Measurements from ENCODE around the gene TAF11L3.
"Not testable (repeated sequence)": the region's sequence is repeated elsewhere in the genome, so short reads cannot be mapped to it uniquely, and the experiment has no call there.

TAF11L3 gene

DNA sequence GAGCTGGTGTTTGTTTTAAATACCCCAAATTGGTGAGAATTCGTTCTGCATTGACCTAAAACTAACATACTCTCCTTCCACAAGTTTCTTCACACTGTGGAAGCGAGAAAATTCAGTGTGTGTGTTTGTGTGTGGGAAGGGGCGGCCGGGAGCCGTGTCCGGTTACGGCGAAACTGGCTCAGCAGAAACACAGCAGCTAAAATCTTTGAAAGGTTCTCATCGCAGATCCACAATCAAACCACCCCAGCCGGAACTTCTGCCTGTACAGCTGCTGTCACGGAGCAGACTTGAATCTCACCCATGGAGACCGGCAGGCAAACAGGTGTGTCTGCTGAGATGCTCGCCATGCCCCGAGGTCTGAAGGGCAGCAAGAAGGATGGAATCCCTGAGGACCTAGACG, at the start of gene TAF11L3:
Gene TAF11L3 (plus strand): TSS at position 301 of the 400 bp plus-strand sequence.
- DNase-seq, result not testable (repeated sequence)

DNA sequence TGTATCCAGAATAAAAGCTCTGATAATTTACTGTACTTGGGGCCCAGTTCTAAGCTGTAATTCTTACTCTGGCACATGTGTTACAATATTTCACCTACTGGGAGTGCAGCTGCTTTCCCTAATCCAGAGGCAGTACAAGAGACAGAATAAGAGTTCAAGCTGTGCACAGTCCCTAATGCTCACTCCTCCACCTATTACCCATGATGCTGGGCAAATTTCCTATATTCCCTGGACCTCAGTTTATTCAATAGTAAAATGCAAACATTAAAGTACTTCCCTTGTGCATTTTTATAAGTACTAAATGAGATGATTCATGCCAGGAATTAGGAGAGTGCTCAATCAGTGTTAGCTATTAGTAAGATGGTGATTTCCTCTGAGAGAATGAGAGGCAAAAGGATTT, 48.1 kb upstream of the TAF11L3 start:
- DNase-seq, result no peak

GRCh38 chr5:17475064-17475463, 43.1 kb upstream of the TAF11L3 start:
- DNase-seq, result not testable (repeated sequence)

GRCh38 chr5:17477043-17477442, 41.1 kb upstream of the TAF11L3 start:
- DNase-seq, result no peak

DNA sequence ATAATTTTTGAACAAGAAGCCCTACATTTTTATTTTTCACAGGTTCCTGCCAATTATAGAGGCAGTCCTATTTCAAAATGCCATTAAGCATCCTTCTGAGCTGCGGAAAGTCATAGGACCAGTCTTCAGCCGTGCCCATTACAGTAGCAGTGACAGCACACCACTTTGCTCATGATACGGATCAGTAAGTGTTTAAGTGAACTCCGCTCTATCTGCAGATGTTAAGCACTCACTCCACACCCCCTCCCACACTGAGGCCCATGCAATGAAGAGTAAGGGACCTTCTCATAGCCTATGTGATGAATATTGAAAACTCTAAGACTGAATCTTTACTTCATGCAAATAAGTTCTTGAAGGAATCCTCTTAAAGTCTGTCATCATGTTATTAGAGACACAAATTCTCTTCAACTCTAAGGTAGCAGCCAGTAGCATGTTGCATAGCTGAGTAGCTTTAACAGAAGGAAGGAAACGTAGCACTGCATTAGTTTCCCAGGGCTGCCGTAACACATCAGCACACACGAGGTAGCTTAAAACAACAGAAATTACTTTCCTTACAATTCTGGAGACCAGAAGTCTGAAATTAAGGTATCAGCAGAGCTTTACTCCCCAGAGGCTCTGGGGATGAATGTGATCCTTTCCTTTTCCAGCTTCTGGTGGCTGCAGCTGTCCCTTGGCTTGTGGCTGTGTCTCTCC, 40.4 kb upstream of the TAF11L3 start:
- no peak for DNase-seq

DNA sequence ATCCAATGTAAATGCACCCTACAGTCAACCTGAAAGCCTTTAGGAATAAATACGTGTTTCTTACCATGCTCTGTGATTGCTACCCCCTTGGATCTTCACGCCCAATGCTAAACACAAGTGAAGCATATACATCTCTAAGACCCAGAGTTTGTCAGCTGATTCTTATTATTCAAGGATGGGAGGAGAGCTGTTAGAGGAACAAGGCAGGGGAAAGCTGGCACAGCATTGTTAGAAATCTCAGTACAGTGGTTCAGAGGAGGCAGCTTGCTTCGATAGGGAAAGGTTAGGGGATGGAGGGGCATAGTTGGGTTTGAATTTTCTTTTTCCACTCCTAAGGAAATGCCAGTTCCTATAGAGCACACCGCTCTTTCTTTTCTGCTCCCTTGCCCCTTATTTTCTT, 36.8 kb upstream of the TAF11L3 start:
- no peak for DNase-seq

GRCh38 chr5:17482790-17483189, 35.4 kb upstream of the TAF11L3 start:
- DNase-seq, result no peak

DNA sequence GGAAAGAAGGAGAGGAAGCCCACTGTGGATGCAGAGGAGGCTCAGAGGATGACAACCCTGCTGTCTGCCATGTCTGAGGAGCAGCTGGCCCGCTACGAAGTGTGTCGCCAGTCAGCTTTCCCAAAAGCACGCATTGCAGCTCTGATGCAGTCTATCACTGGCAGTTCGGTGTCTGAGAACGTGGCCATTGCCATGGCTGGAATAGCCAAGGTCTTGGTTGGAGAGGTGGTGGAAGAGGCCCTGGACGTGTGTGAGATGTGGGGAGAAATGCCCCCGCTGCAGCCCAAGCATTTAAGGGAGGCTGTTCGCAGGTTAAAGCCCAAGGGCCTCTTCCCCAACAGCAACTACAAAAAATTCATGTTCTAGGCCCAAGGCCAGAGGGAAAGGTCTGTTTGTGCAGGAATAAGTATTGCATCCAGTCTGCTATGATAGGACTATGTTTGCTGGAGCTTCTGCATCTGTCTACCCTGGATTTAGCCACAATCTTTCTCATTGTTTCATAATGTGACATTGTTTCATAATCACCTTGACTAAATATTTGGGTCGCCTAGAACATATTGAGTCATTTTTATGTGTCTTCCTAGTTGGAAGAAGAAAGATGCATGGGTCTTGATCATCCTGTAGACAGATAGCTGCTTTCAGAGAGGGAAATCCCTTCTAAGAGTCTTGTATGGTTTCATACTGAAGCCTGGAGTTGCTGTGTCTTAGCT, 31.5 kb upstream of the TAF11L3 start:
- not testable (repeated sequence) for DNase-seq

DNA sequence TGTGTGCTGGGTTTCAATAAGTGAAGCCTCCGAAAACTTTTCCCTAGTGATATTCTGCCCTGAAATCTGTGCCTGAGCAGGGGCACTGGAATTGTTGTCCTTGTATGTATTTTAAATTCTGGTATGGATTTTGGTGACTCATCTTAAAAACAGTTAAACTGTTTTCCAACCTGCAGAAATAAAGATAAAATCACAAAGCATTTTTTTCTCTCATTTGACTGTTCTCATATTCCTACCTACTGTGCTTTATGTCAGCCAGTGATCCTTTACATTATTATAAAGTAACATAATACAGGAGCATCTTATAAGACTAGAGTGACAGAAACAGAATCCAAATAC, 31.0 kb upstream of the TAF11L3 start:
- no peak for DNase-seq

GRCh38 chr5:17491257-17491656, 26.9 kb upstream of the TAF11L3 start:
- DNase-seq, result not testable (repeated sequence)

DNA sequence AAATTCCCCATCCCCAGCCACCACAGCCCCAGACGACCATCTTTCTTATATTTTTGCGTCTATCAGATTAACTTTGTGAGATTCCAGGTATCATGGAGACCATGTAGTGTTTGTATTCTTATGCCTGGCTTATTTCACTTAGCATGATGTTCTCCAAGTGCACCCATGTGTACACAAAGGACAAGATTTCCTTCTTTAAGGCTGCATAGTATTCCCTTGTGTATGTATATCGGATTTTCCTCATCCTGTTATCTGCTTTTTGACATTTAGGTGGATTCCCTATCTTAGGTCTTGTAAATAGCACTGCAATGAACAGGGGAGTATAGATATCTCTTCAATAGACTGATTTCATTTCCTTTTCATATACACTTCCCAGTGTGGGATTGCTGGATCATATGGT, 25.4 kb upstream of the TAF11L3 start:
- DNase-seq, result no peak

DNA sequence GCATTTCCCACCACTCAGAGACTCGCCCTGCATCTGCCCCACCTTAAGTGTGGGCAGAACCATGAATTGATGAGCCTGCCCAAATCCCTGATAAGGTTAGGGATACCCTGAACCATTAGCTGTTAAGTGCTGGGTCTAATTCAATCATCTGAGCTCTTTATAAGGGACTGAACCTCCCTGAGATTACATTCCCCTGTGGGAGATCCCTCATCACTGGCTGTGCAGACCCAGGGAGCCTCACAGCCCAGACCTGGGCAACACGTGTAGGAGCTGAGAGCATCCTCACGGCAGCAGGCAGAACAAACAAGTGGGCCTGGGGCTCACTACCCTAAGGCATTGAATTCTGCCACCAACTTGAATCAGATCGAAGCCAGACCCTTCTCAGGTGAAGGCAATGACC, 20.7 kb upstream of the TAF11L3 start:
- no peak for DNase-seq

- DNase-seq, result not testable (repeated sequence)
Observed at GRCh38 chr5:17497931-17498330, 20.2 kb upstream of the TAF11L3 start, which contains the start of gene TAF11L2. Gene TAF11L2 (plus strand): TSS chr5:17498231.

- DNase-seq, result no peak
Observed at GRCh38 chr5:17511775-17512325, 6.3 kb upstream of the TAF11L3 start.

GRCh38 chr5:17517526-17517925, 641 bp upstream of the TAF11L3 start:
- not testable (repeated sequence) for DNase-seq

DNA sequence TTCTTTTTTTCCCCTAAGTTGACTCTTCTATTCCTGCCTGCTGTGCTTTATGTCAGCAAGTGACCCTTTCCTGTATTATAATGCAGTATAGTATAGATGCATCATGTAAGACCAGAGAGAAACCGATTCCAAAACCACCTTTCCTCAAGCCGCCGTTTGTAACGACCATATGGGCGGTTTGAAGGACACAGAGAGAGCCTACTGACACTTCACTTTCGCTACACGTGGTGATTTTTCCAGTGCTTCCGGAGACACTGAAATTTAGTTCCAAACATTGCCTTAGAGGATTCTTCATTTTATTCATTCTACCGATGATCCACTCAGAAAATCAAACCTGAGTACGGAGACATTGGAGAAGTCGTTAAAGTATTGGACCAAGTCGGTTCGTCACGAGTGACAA, 1.3 kb downstream of the TAF11L3 start:
- DNase-seq, result not testable (repeated sequence)

GRCh38 chr5:17521501-17521900, 3.3 kb downstream of the TAF11L3 start, which contains the start of gene TAF11L4:
Gene TAF11L4 (plus strand): TSS chr5:17521801.
- not testable (repeated sequence) for DNase-seq

- not testable (repeated sequence) for DNase-seq
Observed at GRCh38 chr5:17524935-17525334, 6.8 kb downstream of the TAF11L3 start, which contains the start of gene TAF11L5. Gene TAF11L5 (plus strand): TSS chr5:17525235.

DNA sequence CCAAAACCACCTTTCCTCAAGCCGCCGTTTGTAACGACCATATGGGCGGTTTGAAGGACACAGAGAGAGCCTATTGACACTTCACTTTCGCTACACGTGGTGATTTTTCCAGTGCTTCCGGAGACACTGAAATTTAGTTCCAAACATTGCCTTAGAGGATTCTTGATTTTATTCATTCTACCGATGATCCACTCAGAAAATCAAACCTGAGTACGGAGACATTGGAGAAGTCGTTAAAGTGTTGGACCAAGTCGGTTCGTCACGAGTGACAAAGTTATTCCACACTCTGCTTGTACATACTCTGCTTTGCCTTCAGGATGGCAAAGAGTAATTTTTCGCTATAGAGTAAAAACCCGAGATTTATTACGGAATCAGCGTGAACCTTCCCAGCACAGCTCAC, 8.3 kb downstream of the TAF11L3 start:
- DNase-seq, result not testable (repeated sequence)

DNA sequence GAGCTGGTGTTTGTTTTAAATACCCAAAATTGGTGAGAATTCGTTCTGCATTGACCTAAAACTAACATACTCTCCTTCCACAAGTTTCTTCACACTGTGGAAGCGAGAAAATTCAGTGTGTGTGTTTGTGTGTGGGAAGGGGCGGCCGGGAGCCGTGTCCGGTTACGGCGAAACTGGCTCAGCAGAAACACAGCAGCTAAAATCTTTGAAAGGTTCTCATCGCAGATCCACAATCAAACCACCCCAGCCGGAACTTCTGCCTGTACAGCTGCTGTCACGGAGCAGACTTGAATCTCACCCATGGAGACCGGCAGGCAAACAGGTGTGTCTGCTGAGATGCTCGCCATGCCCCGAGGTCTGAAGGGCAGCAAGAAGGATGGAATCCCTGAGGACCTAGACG, 10.2 kb downstream of the TAF11L3 start, which contains the start of gene TAF11L6:
Gene TAF11L6 (plus strand): TSS at position 301 of the 400 bp plus-strand sequence.
- not testable (repeated sequence) for DNase-seq

All from amygdala (tissue), 56 donors.